ENCODE results near the gene ITIH3. TPM values are rescaled to one million over a fixed set of nuclear protein-coding genes. Genes with fewer than 3 reads are reported as not detected.
"Not testable (repeated sequence)": the region's sequence is repeated elsewhere in the genome, so short reads cannot be mapped to it uniquely, and the experiment has no call there.

The ITIH3 gene
- 48.2 TPM for total RNA-seq (ENCODE audit: insufficient read depth, low replicate concordance)

DNA sequence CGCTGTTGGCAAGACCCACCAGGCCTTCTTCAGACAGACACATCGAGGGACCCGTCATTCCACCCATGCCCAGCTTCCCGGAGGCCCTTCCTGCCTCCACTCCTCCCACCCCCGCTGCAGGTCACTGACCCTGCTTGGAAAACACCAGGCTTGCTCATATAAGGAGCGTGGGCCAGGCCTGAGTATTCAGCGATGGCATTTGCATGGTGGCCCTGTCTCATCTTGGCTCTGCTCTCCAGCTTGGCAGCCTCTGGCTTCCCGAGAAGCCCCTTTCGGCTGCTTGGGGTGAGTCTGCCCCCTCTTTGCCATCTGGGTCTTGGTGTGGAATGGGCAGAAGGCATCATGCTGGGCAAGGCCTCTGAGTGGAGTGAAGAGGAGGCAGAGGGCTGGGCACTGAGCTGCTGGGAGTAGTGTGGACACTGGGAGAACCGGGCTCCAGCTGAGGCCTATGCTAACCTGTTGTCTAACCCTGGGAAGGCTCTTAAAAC is at the start of gene ITIH3:
TSS of gene ITIH3 (plus strand) at position 185 of the 488 bp plus-strand sequence. CDS start at position 193, 8 bp downstream.
- DNase-seq (ENCODE audit: low spot score), result no peak

GRCh38 chr3:52752045-52752660 is 42.4 kb upstream of the ITIH3 start:
- DNase-seq (ENCODE audit: low spot score), result no peak

GRCh38 chr3:52754373-52754772 is 40.2 kb upstream of the ITIH3 start:
- DNase-seq (ENCODE audit: low spot score), result no peak

- DNase-seq (ENCODE audit: low spot score), result no peak
Measured at GRCh38 chr3:52756141-52756540, 38.5 kb upstream of the ITIH3 start.

DNA sequence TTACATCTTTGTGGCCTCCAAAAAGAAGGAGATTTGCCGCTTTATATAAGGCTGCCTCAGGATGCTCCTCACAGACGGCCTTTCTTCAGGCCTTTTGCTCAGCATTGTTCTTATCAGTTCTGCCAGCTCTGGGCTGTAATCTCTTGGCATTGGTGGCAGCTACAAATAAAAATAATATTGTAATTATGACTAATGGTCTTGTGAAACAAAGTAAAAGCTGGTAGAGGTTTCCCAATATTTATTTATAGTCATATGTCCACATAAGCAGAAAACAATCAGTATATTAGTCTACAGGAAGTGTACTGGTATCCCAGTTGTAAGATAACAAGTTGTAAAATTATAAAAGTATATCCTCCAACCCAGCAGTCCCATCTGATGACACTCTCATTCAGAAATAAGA is 31.1 kb upstream of the ITIH3 start:
- no peak for DNase-seq (ENCODE audit: low spot score)

DNA sequence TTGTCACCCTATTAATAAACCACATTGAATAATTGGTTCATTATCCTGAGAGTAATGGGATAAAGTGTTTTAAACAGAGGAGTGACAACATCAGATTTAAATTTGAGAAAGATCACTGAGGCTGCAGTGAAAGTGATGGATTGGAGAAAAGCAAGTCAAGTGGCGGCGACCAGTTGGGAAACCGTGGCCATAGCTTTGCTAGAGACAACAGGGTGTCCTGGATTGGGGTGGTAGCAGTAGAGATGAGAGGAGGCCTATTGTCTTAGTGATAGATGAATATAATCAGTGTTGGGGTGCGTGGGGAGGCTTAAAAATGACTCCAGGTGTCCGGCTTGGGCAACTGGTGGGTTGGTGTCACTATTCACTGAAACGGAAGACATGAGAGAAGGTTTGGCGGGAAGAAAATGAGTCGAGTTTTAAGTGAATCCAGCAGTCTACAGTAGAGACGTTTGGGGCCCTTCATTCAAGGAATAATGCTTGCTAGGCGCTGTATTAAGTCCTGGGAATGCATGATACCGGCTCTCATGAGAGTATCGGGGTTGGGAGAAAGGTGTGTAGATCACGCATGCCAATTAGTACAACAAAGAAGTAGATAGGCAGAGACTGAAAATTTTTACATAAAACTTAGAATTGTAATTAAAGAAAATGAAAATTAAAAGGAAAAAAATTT is 24.7 kb upstream of the ITIH3 start:
- no peak for DNase-seq (ENCODE audit: low spot score)

- DNase-seq (ENCODE audit: low spot score), result peak; percentile 95
Measured at GRCh38 chr3:52770496-52771333, 23.9 kb upstream of the ITIH3 start, which contains the start of gene NEK4. TSS of gene NEK4 (minus strand) at chr3:52770940. CDS start at chr3:52770746, 194 bp downstream.

- no peak for DNase-seq (ENCODE audit: low spot score)
Measured at GRCh38 chr3:52771334-52771681, 23.3 kb upstream of the ITIH3 start.

GRCh38 chr3:52771702-52772101 is 22.9 kb upstream of the ITIH3 start:
- no peak for DNase-seq (ENCODE audit: low spot score)

- DNase-seq (ENCODE audit: low spot score), result no peak
Measured at GRCh38 chr3:52773361-52774065, 21.1 kb upstream of the ITIH3 start.

DNA sequence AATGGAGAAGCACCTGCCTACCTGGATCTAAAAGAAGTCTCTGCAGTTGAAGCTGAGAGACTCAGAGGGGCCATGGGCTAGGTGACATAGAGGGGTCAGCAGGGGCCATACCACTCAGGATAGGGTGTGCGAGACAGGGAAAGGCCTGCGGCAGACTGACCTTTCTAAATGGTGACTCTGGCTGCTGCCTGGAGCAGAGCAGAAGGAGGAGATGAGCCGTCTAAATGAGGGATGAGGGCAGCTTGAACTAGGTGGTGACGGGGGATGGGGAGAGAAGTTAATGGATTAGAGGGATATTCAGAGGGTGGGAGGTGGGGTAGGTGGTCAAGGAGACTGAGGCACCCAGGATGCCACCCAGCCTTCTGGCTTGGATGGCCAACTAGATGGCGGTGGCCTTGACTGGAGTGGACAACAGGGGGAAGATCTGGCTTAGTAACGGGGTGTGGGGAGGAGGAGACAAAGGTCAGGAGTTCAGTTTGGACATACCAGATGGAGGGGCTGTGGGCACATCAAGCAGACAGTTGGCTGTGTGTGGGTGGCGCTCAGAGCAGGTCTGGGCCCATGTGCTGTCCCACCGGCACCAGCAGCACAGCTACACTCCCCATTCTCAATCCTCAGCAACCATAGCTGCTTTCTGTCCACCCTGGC is 20.4 kb upstream of the ITIH3 start:
- no peak for DNase-seq (ENCODE audit: low spot score)

GRCh38 chr3:52774901-52775864 is 19.4 kb upstream of the ITIH3 start:
- DNase-seq (ENCODE audit: low spot score), result peak; percentile 8

DNA sequence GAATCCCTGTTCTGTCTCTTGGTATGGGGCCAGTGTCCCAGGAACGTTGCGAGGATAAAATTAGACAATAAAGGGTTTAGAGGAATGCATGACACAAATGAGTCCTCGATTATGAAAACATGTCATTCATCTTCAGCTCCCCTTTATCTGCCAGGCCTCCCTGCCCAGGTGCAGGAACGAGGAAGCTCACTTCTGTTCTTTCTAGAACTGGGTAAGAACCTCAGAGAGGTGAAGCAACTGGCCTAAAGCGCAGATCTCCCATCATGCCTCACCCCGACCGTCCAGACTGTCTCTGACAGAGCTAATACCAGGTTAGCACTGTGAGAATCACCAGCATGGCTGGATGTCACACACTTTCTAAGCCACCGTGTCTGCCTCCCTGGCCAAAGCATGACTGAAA is 18.7 kb upstream of the ITIH3 start:
- no peak for DNase-seq (ENCODE audit: low spot score)

DNA sequence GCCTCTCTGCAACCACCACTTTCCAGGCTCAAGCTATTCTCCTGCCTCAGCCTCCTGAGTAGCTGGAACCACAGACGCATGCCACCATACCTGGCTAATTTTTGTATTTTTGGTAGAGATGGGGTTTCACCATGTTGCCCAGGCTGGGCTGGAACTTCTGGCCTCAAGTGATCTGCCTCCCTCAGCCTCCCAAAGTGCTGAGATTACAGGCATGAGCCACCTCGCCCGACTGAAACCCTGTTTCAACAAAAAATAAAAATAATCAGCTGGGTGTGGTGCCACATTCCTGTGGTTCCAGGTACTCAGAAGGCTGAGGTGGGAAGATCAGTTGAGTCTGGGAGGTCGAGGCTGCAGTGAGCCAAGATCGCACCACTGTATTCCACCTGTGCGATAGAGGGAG is 18.1 kb upstream of the ITIH3 start:
- DNase-seq (ENCODE audit: low spot score), result not testable (repeated sequence)

GRCh38 chr3:52777127-52777958 is 17.3 kb upstream of the ITIH3 start, which contains the start of gene ITIH1:
TSS of gene ITIH1 (plus strand) at chr3:52777599. CDS start at chr3:52777616, 17 bp downstream.
- DNase-seq (ENCODE audit: low spot score), result no peak

DNA sequence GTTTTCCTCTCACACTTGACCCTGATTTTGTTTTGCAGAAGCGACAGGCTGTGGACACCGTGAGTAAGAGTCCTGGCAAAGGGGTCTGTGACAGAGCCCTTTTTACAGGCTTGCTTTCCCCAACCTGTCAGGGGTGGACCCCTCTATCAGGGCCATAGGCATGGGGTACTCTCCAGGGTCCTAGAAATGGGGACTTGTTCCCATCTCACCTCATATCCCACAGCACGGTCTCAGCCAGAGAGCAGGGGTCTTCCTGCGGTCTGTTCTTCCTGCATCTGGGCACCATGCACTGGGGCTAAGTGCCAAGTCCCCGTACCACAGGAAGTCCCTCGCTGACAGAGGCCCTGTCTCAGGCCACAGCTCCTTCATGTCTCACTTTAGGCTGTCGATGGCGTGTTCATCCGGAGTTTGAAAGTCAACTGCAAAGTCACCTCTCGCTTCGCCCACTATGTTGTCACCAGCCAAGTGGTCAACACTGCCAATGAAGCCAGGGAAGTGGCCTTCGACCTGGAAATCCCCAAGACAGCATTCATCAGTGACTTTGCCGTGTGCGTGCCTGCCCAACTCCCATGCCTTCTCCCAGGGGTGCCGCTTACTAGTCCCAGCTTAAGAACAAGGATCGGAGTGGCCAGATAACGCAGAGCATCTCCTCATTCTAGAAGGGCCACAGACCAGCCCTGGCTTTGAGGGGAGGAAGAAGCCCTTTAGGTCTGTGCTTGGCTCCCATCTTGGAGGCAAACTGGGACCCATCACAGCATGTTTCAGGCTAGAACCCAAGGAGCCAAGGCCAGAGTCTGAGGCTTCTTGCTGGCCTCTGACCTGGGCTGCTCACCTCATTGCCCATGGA is 16.4 kb upstream of the ITIH3 start:
- no peak for DNase-seq (ENCODE audit: low spot score)

DNA sequence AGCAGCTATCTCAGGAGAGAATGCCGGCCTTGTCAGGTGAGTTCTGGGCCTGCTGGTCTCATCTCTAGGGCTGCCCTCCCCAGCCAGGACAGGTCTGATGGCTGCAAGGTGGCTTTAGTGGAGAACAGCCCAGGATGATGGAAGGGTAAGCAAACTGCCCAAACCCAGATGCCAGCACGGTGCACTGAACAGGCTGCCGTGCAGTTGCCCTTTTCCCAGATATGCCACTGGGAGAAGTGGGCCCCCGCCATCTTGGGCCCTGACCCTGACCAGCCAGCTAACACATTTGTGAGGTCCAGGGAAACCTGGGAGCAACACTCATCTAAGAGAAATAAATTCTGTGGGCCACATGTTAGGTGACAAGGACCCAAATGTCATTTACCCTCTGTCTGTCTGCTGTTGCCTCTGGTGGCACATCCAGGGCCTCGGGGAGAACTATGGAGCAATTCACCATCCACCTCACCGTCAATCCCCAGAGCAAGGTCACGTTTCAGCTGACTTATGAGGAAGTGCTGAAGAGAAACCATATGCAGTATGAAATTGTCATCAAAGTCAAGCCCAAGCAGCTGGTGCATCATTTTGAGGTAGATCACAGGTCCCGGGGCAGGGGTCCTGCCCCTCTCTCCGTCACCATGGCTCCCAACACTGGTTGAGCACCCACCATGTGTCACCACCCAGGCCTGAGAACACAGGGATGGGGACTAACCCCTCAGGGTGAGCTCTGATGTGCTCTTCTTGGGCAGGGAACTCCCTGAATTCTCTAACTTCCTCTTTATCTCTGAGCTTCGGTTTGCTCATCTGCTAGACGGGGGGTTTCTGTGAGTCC is 15.4 kb upstream of the ITIH3 start:
- no peak for DNase-seq (ENCODE audit: low spot score)
